A673 (cell line): Measurements from ENCODE around the gene ADK.

Experiments
- EZH2 ChIP-seq: fragments of 200-600 bp; sonication (generic); IDR thresholded peaks from 2 replicates; pipeline ENCODE4 v1.6.1; 2017; ENCODE audit warnings: borderline replicate concordance, low read depth, mild to moderate bottlenecking, mixed read lengths, antibody characterized with exemption, low read length; ENCODE audit not compliant: poor library complexity, severe bottlenecking
- TF ChIP-seq, protein P1 (sequence below): fragments of 300-800, 200-600 bp; sonication (generic); conservative IDR thresholded peaks from 2 replicates; pipeline ENCODE4 v1.5.1; 2017; ENCODE audit warnings: low read depth, mild to moderate bottlenecking, antibody characterized with exemption, low read length, moderate library complexity, mixed read lengths

DNA sequence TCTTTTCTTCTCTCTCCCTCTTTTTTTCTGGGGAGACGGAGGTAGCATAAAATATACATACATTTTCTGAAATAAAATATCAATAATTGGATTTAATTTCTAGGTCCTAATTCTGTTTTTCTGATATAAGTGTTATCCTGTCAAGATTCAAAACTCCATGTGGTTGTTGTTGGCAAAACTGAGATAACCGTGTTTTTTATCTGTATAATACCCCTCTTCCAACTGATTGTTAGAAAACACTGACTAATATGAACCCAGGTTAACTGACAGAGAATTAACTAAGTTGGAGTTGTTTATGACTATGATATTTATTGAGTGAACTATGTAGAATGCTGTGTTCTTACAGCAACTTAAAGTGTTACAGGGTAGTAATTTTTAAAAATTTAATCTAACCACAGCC is 438.8 kb downstream of the ADK start:
- TF ChIP-seq, protein P1, sequence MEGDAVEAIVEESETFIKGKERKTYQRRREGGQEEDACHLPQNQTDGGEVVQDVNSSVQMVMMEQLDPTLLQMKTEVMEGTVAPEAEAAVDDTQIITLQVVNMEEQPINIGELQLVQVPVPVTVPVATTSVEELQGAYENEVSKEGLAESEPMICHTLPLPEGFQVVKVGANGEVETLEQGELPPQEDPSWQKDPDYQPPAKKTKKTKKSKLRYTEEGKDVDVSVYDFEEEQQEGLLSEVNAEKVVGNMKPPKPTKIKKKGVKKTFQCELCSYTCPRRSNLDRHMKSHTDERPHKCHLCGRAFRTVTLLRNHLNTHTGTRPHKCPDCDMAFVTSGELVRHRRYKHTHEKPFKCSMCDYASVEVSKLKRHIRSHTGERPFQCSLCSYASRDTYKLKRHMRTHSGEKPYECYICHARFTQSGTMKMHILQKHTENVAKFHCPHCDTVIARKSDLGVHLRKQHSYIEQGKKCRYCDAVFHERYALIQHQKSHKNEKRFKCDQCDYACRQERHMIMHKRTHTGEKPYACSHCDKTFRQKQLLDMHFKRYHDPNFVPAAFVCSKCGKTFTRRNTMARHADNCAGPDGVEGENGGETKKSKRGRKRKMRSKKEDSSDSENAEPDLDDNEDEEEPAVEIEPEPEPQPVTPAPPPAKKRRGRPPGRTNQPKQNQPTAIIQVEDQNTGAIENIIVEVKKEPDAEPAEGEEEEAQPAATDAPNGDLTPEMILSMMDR: no peak
- TF ChIP-seq EZH2: no peak
